DMS 273 (cell line): ENCODE results near the gene NECAP2.

Source experiments
- DNase-seq: peaks from one replicate; lab custom pipeline; 2025; ENCODE audit not compliant: unreplicated experiment; lab: John Stamatoyannopoulos, UW

The NECAP2 gene, protein sequence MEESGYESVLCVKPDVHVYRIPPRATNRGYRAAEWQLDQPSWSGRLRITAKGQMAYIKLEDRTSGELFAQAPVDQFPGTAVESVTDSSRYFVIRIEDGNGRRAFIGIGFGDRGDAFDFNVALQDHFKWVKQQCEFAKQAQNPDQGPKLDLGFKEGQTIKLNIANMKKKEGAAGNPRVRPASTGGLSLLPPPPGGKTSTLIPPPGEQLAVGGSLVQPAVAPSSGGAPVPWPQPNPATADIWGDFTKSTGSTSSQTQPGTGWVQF

DNA sequence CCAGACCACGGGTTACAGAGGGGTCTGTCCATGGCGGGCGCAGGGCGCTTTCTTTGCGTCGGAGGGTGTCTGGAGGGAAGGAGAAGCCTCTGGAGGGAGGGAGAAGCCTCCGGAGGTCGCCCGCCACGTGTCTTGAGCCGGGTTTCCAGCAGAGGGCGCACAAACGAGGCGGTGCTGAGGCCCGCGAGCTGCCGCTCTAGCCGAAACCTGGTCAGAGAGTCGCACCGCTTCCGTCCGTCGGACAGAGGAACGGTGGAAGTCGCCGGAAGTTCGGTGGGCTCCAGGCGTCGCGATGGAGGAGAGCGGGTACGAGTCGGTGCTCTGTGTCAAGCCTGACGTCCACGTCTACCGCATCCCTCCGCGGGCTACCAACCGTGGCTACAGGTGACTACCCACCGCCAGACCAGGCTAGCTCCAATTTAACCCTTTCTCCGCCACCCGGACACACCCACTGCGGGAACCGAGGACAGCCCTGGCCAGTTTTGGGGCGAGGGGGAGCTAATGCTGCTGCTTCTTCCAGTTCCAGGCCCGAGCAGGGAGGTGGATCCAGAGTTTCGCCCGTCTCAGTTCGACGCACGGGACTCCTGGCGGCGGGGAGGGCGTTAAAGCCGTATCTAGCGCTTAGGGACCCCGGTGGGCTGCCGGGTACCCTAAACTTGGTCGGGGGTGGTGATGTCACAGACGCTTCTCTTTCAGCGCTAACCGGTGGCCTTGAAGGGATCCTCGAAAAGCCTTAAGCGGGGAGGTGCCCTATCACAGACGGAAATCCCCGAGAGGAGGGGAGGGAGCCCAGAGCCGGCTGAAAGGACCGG lies at the start of gene NECAP2:
Gene NECAP2, plus strand, starts transcription at position 255 of the 812 bp plus-strand sequence. Its CDS starts 38 bp downstream, at position 293.
- peak; percentile 98 for DNase-seq

DNA sequence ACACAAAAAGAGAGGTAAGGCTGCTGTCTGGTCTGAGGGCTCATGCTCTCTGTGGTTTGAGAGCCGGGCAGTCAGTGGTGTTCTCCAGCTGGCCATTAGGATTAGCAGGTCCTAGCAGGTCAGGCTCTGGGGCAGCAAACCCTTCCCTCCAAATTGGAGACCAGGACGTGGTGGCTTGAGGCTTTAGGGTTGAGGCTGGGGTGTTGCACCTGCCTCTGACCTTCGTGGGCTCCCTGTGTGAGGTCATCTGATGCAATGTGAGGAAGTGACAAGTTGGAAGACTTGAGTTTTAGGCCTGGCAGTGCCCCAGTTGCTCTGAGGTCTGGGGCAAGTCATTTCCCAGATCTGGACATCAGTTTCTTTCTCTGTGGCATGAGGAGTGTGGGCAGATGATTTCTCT lies 49.1 kb upstream of the NECAP2 start:
- no peak for DNase-seq

DNA sequence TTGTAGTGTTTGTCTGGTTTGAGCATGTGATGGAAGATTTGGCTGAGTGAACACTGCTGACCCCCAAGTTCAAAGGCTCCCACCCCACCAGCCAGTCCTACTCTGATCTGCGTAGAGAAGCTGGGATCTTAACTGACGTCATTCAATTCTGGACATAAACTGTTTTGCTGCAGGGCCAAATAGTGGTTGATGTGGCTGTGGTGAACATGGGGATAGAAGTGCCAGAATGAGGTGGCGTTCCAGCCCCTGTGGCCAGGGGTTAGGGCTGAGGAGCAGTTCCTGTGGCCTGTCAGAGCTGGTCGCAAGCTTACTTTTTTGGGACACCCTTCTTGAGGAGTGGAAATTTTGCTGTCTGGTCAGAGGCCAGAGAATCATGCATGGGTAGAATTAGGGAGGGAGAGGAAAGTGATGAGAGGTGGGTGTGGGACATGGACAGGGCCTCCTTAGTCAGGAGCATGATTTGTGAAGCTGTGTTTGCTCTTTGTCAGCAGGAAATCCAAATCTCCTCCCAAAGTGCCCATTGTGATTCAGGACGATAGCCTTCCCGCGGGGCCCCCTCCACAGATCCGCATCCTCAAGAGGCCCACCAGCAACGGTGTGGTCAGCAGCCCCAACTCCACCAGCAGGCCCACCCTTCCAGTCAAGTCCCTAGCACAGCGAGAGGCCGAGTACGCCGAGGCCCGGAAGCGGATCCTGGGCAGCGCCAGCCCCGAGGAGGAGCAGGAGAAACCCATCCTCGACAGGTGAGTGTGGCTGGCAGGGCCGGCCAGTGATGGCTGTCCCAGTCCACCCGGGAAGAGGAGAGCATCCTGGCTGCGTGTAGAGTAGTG lies 47.6 kb upstream of the NECAP2 start:
- no peak for DNase-seq

DNA sequence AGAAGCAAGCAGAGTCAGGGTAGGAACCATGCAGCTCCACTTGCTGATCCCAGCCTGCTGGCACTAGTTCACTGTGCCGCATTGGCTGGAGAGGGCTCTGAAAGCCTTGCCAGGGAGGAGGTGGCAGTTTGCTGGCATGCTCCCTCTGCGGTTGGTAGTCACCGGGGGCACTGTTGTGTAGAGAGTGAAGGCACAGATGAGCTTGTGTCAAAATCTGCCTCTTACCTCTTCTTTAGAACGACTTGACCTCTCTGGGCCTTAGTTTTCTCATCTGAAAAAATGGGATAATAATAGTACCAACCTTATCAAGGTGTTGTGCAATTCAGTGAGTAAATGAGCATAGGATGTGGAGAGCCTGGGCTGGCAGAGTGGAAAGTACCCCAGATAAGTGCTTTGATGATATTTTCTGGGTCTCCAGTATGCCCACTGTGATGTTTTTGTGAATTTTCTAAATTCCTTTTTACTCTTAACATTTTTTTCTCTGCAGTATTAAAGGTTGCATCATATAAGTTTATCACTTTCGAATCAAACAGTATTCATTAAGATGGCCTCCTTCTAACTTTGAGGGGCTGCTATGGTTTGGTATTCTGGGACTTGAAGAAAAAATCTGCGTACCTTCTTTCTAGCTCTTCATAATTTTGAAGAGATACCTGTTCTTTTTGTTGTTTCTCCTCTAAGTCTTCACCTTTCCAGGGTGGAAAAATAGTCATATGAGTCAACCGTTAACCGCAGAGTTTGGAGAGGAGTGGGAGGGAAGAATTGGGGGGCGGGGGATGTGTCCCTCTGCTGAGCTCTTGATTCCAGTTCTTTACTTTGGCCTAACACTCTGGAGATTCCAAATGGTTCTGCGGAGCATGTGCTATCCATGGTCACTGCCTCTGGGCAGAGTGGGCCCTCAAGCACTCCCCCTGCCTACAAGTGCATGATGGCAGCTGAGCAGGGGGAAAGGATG lies 46.7 kb upstream of the NECAP2 start:
- peak; percentile 29 for DNase-seq

DNA sequence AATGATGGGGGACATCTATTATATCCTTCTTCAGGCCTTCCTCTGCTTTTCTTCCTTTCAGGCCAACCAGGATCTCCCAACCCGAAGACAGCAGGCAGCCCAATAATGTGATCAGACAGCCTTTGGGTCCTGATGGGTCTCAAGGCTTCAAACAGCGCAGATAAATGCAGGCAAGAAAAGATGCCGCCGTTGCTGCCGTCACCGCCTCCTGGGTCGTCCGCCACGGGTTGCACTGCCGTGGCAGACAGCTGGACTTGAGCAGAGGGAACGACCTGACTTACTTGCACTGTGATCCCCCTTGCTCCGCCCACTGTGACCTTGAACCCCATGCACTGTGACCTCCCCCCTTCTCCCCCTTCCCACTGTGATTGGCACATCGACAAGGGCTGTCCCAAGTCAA lies 45.5 kb upstream of the NECAP2 start:
- no peak for DNase-seq

DNA sequence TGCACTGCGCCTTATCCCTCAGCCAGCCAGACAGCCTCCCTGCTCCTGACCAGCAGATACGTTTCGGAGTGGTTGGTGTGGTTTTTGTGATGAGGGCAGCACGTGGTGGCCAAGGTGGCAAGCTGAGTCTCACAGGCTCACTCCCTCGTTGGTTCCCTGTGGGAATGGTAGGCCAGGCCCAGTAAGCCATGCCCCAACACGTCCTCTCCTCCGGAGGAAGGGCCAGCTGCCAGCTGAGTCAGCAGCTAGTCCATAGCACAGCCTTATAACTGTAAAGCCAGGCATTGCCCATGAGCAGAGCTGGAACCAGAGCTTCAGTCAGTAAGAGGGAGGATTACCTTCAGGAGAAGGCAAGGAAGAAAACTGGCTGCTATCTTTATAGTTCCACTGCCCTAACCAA lies 43.9 kb upstream of the NECAP2 start:
- peak; percentile 94 for DNase-seq

DNA sequence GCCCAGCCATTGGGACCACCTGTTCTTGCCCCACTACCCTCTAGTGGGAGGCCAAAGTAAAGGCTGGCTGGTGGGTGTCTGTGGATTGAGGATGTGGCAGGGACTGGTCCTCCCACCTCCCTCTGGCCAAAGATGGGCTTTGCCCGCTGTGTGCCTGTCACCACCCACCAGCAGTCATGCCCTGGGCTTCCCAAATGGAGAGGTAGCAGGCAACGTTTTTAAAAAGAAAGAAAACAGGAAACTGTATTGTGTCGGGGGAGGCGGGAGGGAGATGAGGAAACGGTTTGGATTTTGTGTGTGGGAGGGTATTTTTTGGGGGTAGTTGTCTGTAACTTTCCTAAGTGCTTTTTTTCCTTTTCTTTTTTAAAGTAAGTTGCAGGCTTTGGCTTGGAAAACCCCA lies 43.4 kb upstream of the NECAP2 start:
- DNase-seq = no peak

DNA sequence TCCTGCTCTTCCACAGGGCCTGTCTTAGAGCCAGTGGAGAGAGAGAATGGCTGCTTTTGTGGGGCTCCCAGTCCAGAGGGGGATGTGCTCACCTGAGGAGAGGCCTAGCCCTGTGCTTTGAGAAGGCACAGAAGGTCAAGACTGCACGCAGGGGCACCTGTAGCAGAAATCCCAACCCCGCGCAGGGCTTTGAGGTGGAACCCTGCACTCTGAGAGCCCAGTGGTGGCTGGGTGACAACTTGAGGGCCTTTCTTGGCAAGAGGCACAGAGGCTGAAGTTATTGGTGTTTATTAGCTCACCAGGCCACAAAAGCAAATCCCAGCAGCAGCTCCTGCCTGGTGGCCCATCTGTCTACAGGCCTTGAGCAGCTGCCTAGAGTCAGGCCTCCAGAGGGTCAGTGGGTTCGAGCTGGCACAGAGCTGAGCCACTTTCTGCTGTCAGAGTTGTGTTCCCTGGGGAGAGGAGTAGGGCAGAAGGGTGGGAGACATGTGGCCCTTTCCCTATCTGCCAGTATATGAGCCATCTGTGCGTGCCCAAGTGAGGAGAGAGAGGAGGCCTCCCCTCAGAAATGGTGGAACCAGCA lies 42.1 kb upstream of the NECAP2 start:
- peak; percentile 97 for DNase-seq

DNA sequence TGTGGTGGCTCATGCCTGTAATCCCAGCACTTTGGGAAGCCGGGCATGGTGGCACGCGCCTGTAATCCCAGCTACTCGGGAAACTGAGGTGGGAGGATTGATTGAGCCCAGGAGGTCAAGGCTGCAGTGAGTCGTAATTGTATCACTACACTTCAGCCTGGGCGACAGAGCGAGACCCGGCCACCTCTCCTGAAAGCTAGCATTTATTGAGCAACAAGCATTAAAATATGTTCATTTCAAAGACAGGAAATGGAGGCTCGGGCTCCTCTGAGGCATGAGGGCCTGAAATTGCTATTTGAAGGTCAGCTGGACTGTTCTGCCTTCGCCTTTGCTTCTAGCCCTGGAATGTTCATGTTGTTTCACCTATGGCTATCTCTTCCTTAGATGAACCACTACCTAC lies 37.8 kb upstream of the NECAP2 start:
- no peak for DNase-seq

DNA sequence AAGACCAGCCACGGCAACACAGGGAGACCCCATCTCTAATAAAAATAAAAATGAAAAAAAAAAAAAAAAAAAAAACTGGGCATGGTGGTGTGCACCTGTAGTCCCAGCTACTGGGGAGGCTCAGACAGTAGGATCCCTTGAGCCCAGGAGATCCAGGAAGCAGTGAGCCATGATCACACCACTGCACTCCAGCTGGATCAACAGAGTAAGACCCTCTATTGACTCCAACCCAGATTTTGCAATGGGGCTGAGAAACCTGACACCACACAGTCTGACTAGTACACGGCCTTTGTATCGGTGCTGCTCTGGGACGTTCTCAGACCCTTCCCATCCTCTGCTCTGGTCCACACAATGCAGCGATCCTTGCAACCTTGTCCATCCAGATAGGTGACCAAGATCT lies 35.1 kb upstream of the NECAP2 start:
- DNase-seq = no peak

DNA sequence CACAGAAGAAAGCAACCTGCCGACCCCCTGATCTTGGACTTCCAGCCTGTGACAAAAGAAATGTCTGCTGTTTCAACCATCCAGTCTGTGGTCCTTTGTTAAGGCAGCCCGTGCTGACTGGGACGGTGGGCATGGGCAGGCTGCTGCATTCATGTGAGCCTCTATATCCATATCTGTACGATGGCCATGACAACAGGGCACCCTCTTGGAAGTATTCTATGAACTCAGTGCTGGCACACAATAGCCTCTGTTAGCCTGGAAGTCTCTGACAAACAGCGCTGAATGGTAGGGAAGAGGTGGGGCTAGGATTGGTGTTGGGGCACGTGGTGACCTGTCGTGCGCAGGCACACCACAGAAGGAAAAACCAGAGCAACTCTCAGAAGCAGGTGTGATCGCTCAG lies 33.7 kb upstream of the NECAP2 start:
- no peak for DNase-seq

DNA sequence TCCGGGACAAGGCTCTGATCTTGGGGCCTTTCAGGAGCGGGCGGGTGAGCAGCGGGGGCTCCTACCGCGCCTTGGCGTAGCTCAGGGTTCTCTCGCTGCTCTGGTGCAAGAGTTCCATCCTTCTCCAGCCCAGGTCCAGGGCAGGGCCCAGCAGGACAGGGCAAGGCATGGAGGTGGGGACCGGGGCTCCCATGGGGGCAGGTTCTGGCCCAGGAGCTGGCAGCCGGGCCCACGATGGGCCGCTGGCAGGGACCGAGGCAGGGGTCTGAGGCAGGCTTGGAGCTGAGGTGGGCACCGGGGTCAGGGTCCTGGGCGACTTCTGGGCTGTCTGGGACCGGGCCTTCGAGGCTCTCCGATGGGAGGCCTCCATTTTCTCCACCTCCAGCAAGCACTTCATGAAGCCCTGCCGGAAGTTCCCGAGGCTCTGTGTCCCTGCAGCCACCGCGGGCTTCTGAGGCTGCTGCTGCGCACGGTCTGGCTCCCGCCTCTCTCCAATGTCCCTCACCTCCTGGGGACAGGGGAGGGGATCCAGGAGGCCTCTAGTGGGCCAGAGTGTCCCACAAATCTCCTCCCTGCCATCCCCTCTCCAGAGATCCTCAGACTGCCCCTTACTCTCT lies 30.9 kb upstream of the NECAP2 start:
- no peak for DNase-seq

DNA sequence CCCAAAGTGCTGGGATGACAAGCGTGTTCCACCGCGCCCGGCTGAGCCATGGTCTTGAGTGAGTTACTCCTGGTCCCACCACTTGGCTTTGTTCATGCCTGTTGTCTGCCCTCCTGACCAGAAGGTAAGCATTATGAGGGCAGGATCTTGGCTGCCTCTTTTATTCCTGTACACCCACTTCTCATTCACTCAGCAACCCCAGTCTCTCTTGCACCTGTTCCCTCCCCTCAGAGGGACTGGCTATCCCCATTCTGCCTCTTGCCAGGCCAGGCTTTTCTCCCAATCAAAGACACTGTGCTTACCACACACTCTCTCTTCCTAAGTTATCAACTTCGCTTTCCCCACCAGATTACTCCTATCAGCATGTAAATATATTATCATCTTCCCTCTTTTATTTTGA lies 29.7 kb upstream of the NECAP2 start:
- no peak for DNase-seq

DNA sequence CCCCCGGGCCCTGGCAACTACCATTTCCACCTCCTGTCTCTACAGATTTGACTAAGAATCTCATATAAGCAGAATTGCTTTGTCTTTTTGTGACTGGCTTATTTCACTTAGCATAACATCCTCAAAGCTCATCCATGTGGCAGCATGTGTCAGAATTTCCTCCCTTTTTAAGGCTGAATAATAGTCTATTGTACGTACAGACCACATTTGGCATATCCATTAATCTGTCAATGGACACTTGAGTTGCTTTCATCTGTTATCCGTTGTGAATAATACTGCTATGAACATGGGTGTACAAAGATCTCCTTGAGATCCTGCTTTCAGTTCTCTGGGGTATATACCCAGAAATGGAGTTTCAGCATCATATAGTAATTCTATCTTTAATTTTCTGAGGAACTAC lies 27.3 kb upstream of the NECAP2 start:
- DNase-seq = no peak

DNA sequence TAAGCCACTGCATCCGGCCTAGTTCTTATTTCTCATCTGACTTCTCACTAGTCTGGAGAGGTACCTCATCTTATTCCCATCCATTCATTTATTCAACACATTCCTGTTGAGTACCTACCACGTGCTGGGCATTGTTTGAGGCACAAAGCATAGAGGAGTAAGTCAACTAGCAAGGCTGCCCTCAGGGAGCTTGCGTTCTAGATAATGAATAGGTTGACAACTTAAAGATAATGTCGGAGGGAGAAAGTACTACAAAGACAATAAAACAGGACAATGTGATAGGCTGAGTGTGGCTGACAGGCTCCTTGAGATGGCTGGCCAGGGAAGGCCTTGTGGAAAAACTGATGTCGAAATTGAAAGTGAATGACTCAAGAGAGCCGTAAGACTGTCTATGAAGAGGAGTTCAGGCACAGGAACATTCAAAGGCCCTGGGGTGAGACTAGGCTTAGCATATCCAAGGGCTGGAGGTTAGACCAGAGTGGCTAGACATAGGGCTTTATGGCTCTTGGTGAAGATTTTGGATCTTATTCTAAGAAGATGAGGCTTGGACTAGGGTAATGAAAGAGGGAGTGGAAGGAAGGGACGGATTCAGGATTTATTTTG lies 21.6 kb upstream of the NECAP2 start:
- DNase-seq = no peak

DNA sequence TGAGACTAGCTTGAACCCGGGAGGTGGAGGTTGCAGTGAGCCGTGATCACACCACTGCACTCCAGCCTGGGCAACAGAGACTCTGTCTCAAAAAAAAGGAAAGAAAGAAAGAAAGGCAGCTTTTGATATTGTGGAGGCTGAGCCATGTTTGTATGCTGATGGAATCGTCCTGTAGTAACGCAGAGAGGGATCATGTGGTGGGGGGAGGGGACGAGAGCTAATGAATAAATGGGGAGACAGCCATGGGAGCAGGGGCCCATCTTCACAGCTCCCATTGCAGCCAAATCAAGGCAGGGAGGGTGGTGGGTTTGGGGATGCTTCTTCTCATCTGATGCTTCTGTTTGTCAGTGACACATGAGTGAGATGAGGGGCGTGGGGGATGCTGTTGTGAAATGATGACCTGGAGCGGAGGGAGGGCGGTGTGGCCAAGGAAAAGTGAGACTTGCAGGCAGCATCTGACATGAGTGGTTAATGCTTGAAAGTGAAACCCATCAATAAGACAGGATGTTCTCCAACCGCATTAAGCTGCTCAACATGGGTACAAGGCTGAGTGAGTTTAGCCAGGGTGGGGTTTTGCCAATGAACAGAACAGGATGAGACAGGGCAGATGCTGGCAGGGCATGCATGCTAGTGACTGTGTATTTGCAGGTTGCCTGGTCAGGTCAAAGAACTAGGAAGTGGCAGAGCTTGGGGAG lies 20.0 kb upstream of the NECAP2 start:
- DNase-seq = no peak

DNA sequence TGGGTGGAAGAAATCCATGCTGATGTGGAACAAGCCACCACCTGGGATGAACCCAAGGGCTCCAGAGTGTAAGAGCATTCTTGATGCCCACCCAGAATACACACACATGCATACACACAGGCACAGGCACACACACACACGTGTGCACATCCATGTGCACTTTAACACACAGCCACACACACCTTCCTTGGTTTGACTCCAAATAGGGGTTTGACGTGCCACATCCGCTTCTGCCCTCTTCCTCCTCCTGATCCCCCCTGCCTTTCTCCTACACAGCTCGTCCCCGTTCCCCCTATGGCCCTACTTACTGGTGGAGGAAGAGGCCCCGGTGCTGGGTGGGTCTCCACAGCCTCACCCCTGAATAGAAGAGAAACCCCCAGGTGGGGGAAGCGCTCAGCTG lies 19.3 kb upstream of the NECAP2 start:
- no peak for DNase-seq

DNA sequence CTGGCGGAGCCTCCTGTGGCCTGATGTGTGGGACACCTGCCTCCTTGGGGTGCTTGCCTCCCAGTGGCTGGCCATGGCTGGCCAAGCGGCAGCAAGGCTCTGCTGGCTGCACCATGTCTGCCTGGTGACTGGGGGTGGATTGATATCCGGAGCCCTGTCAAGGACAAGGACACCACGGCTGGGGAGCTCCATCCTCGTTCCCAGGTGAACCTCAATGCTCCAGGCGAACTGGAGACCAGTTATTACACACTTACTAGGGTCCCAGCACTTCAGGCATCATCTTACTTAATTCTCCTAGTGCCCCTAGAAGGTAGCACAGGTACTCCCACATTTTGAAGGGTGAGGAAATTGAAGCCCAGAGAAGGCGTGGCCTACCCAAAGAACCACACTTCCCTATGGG lies 18.5 kb upstream of the NECAP2 start:
- no peak for DNase-seq
